IgD-negative memory B cell (primary cell): ENCODE data around the gene NFRKB. TPM values are rescaled to one million over a fixed set of nuclear protein-coding genes. Genes with fewer than 3 reads are reported as not detected.
"Not testable (repeated sequence)": the region's sequence is repeated elsewhere in the genome, so short reads cannot be mapped to it uniquely, and the experiment has no call there.

ENCODE experiments used
- H3K27ac Mint-ChIP-seq, 3 donors: one replicate each; pipeline ENCODE4 v1.8.0; 2020 to 2022; ENCODE audit warnings: mild to moderate bottlenecking in 3 of 3, mixed read lengths in 3 of 3, moderate library complexity in 1 of 3
- H3K27me3 Mint-ChIP-seq: one replicate; pipeline ENCODE4 v1.8.0; 2021; ENCODE audit warnings: mixed read lengths
- H3K36me3 Mint-ChIP-seq: one replicate; pipeline ENCODE4 v1.8.0; 2020; ENCODE audit warnings: mild to moderate bottlenecking, mixed read lengths
- H3K4me1 Mint-ChIP-seq, 3 donors: one replicate each; pipeline ENCODE4 v1.8.0; 2020 to 2022; ENCODE audit warnings: mixed read lengths in 3 of 3, mild to moderate bottlenecking in 1 of 3
- H3K4me3 Mint-ChIP-seq, 4 donors: one replicate each; pipeline ENCODE4 v1.8.0; 2020 to 2022; ENCODE audit warnings: mild to moderate bottlenecking in 4 of 4, mixed read lengths in 4 of 4, moderate library complexity in 3 of 4
- H3K9me3 Mint-ChIP-seq, 3 donors: one replicate each; pipeline ENCODE4 v1.8.0; 2020 to 2021; ENCODE audit warnings: mixed read lengths in 3 of 3, mild to moderate bottlenecking in 1 of 3
- polyA plus RNA-seq: library from polyadenylated mRNA; unstranded; fragments of 300-500 nt; fragmentation: Illumina TruSeq; gene quantifications from one replicate; pipeline ENCODE4 v1.2.3, GENCODE V29; 2021

NFRKB gene
- polyA plus RNA-seq, 1 donor from 2014 or later, result 17.9 TPM

GRCh38 chr11:129922674-129923073, 27.3 kb upstream of the NFRKB start:
- Mint-ChIP-seq H3K9me3 (no peaks in the 10 kb centered on the region), H3K27ac (no peak overlapping the region)

GRCh38 chr11:129918361-129918760, 23.0 kb upstream of the NFRKB start:
- no peaks in the 10 kb centered on the region for H3K27me3 Mint-ChIP-seq

More at GRCh38 chr11:129922674-129923073, 27.3 kb upstream of the NFRKB start:
- no peak overlapping the region for H3K4me3 Mint-ChIP-seq
- H3K4me1 Mint-ChIP-seq, result peaks cover 3 to 4% (median 3%) of the 10 kb centered on the region in 3 donors
- no peaks in the 10 kb centered on the region for H3K27me3 Mint-ChIP-seq
- peaks cover 9% of the 10 kb centered on the region for H3K36me3 Mint-ChIP-seq

GRCh38 chr11:129917231-129917630, 21.9 kb upstream of the NFRKB start:
- Mint-ChIP-seq H3K4me3 (no peak overlapping the region), H3K27me3 (no peaks in the 10 kb centered on the region), H3K27ac (no peak overlapping the region), H3K9me3 (no peaks in the 10 kb centered on the region), H3K36me3 (peaks cover 10% of the 10 kb centered on the region), H3K4me1 (no peaks in the 10 kb centered on the region)

More at GRCh38 chr11:129918361-129918760, 23.0 kb upstream of the NFRKB start:
- peaks cover 2% of the 10 kb centered on the region in 3 donors for H3K4me1 Mint-ChIP-seq
- no peaks in the 10 kb centered on the region for H3K9me3 Mint-ChIP-seq
- no peak overlapping the region for H3K27ac Mint-ChIP-seq
- peaks cover 10% of the 10 kb centered on the region for H3K36me3 Mint-ChIP-seq
- H3K4me3 Mint-ChIP-seq, result no peak overlapping the region

GRCh38 chr11:129911298-129911697, 15.9 kb upstream of the NFRKB start:
- H3K36me3 Mint-ChIP-seq, result peaks cover 18% of the 10 kb centered on the region
- no peaks in the 10 kb centered on the region for H3K9me3 Mint-ChIP-seq
- H3K4me1 Mint-ChIP-seq, result peaks cover 0 to 1% (median 0%) of the 10 kb centered on the region in 3 donors
- no peak overlapping the region for H3K4me3 Mint-ChIP-seq
- H3K27ac Mint-ChIP-seq, result no peak overlapping the region
- H3K27me3 Mint-ChIP-seq, result no peaks in the 10 kb centered on the region

- peaks cover 18% of the 10 kb centered on the region for H3K36me3 Mint-ChIP-seq
- H3K9me3 Mint-ChIP-seq, result no peaks in the 10 kb centered on the region
- H3K27ac Mint-ChIP-seq, result no peak overlapping the region
- H3K27me3 Mint-ChIP-seq, result no peaks in the 10 kb centered on the region
- H3K4me3 Mint-ChIP-seq, result no peak overlapping the region
- H3K4me1 Mint-ChIP-seq, result peaks cover 0 to 1% (median 0%) of the 10 kb centered on the region in 3 donors
These were observed 15.0 kb upstream of the NFRKB start for GRCh38 chr11:129910360-129910759.

- no peaks in the 10 kb centered on the region for H3K4me1 Mint-ChIP-seq
- no peaks in the 10 kb centered on the region for H3K27me3 Mint-ChIP-seq
- no peak overlapping the region for H3K4me3 Mint-ChIP-seq
- no peaks in the 10 kb centered on the region for H3K9me3 Mint-ChIP-seq
- H3K36me3 Mint-ChIP-seq, result peaks cover 10% of the 10 kb centered on the region
- no peak overlapping the region for H3K27ac Mint-ChIP-seq
These were observed 10.0 kb upstream of the NFRKB start for GRCh38 chr11:129905402-129905801.

- Mint-ChIP-seq H3K9me3 (no peaks in the 10 kb centered on the region), H3K27me3 (no peaks in the 10 kb centered on the region), H3K27ac (peak overlapping the region in 2 of 3 donors; percentile 78 to 97), H3K36me3 (peaks cover 3% of the 10 kb centered on the region), H3K4me1 (peaks cover 14 to 23% (median 19%) of the 10 kb centered on the region in 3 donors), H3K4me3 (peak overlapping the region; percentile 89 to 94 (median 92))
These were observed 684 bp upstream of the NFRKB start for GRCh38 chr11:129896062-129896461.

GRCh38 chr11:129894278-129895125, 876 bp downstream of the NFRKB start:
- Mint-ChIP-seq H3K36me3 (peaks cover 3% of the 10 kb centered on the region), H3K27me3 (no peaks in the 10 kb centered on the region), H3K4me1 (peaks cover 14 to 24% (median 19%) of the 10 kb centered on the region in 3 donors), H3K9me3 (no peaks in the 10 kb centered on the region), H3K27ac (peak overlapping the region; percentile 73 to 97 (median 87)), H3K4me3 (peak overlapping the region; percentile 89 to 94 (median 92))

GRCh38 chr11:129888451-129888850, 6.9 kb downstream of the NFRKB start:
- Mint-ChIP-seq H3K27me3 (no peaks in the 10 kb centered on the region), H3K4me3 (no peak overlapping the region), H3K4me1 (peaks cover 0 to 7% (median 0%) of the 10 kb centered on the region in 3 donors), H3K9me3 (no peaks in the 10 kb centered on the region), H3K27ac (no peak overlapping the region), H3K36me3 (peaks cover 7% of the 10 kb centered on the region)

GRCh38 chr11:129885381-129885780, 10.0 kb downstream of the NFRKB start:
- Mint-ChIP-seq H3K4me1 (peaks cover 0 to 2% (median under 1%) of the 10 kb centered on the region in 3 donors), H3K36me3 (peaks cover 12% of the 10 kb centered on the region), H3K27ac (no peak overlapping the region), H3K4me3 (no peak overlapping the region), H3K9me3 (no peaks in the 10 kb centered on the region), H3K27me3 (no peaks in the 10 kb centered on the region)

GRCh38 chr11:129884581-129884980, 10.8 kb downstream of the NFRKB start:
- Mint-ChIP-seq H3K27me3 (no peaks in the 10 kb centered on the region), H3K9me3 (no peaks in the 10 kb centered on the region), H3K27ac (no peak overlapping the region), H3K36me3 (peaks cover 15% of the 10 kb centered on the region), H3K4me1 (peaks cover 0 to 5% (median 2%) of the 10 kb centered on the region in 3 donors), H3K4me3 (no peak overlapping the region)

- no peak overlapping the region for H3K27ac Mint-ChIP-seq
- peaks cover 16% of the 10 kb centered on the region for H3K36me3 Mint-ChIP-seq
- no peak overlapping the region for H3K4me3 Mint-ChIP-seq
- peaks cover 0 to 6% (median 0%) of the 10 kb centered on the region in 3 donors for H3K4me1 Mint-ChIP-seq
- H3K27me3 Mint-ChIP-seq, result no peaks in the 10 kb centered on the region
- no peaks in the 10 kb centered on the region for H3K9me3 Mint-ChIP-seq
These were observed 13.7 kb downstream of the NFRKB start for GRCh38 chr11:129881570-129882170.

- no peak overlapping the region for H3K27ac Mint-ChIP-seq
- H3K4me1 Mint-ChIP-seq, result peaks cover 0 to 6% (median 0%) of the 10 kb centered on the region in 3 donors
- no peaks in the 10 kb centered on the region for H3K27me3 Mint-ChIP-seq
- H3K9me3 Mint-ChIP-seq, result no peaks in the 10 kb centered on the region
- H3K4me3 Mint-ChIP-seq, result no peak overlapping the region
- H3K36me3 Mint-ChIP-seq, result peaks cover 14% of the 10 kb centered on the region
These were observed 15.1 kb downstream of the NFRKB start for GRCh38 chr11:129880311-129880710.

- no peak overlapping the region for H3K4me3 Mint-ChIP-seq
- H3K27ac Mint-ChIP-seq, result no peak overlapping the region
- no peaks in the 10 kb centered on the region for H3K27me3 Mint-ChIP-seq
- H3K9me3 Mint-ChIP-seq, result no peaks in the 10 kb centered on the region
- peaks cover 7% of the 10 kb centered on the region for H3K36me3 Mint-ChIP-seq
- no peaks in the 10 kb centered on the region for H3K4me1 Mint-ChIP-seq
These were observed 23.5 kb downstream of the NFRKB start for GRCh38 chr11:129871914-129872313.

- H3K27ac Mint-ChIP-seq, H3K4me1 Mint-ChIP-seq, H3K9me3 Mint-ChIP-seq, H3K4me3 Mint-ChIP-seq, H3K36me3 Mint-ChIP-seq, H3K27me3 Mint-ChIP-seq: not testable (repeated sequence)
These were observed 26.8 kb downstream of the NFRKB start for GRCh38 chr11:129868626-129869025.
